Pancreas (tissue), 10 donors: ENCODE measurements around the gene UBTD2. TPM values are rescaled to one million over a fixed set of nuclear protein-coding genes. Genes with fewer than 3 reads are reported as not detected.
A peak's percentile ranks its signal among the peaks of the same experiment; 100 is the strongest.

Source experiments
- ATAC-seq, 4 donors: fragments of 200-7000 bp; cut with Tn5 transposase; one replicate each; pipeline versions ENCODE4 v1.8.0 to v1.9.1; 2020; ENCODE audit warnings: mild to moderate bottlenecking in 4 of 4, moderate library complexity in 4 of 4
- DNase-seq, 6 donors: peaks; one replicate each; pipeline ENCODE4 v3.0.0-alpha.2; 2020
- FAIRE-seq: peaks from 2 replicates; lab custom pipeline; 2012; peaks lifted over from hg19 to GRCh38; lab: Jason Lieb, UNC
- H3K27ac ChIP-seq, 4 donors: fragments of 200-600 bp; sonication (generic); 1 replicate in 3 of 4; 2 replicates in 1 of 4; pipeline versions ENCODE4 v1.5.0 to v1.8.0; 2020
- H3K27me3 ChIP-seq, 4 donors: fragments of 200-600 bp; one replicate each; pipeline ENCODE4 v1.8.0; 2021
- H3K36me3 ChIP-seq, 3 donors: fragments of 200-600 bp; sonication (generic) in 1 of 3; one replicate each; pipeline versions ENCODE4 v1.5.0 to v1.8.0; 2020 to 2021
- H3K4me1 ChIP-seq, 3 donors: fragments of 200-600 bp; one replicate each; pipeline ENCODE4 v1.8.0; 2021
- H3K4me3 ChIP-seq, 4 donors: fragments of 200-600 bp; sonication (generic) in 2 of 4; one replicate each; pipeline versions ENCODE4 v1.5.0 to v1.8.0; 2020 to 2021
- H3K9me3 ChIP-seq, 4 donors: fragments of 200-600 bp; one replicate each; pipeline ENCODE4 v1.8.0; 2021
- CTCF ChIP-seq, 4 donors: fragments of 200-600 bp; sonication (generic) in 3 of 4; IDR thresholded peaks; one replicate each; pipeline versions ENCODE4 v1.5.0 to v1.8.0; 2021; ENCODE audit warnings: antibody characterized with exemption in 4 of 4
- WGBS, 2 donors: extraction: QIAGEN DNeasy Blood & Tissue Kit; methylation state at CpG; one replicate each; pipeline ENCODE4 v1.1.7; 2013; 5-methylcytosine and 5-hydroxymethylcytosine counted together
- intact Hi-C, 3 donors: fragments of 100-400 bp; cut with DNase I; formaldehyde crosslinking; loops; one replicate each; pipeline versions ENCODE4 v1.11.1 to v1.14.2; 2022
- polyA plus RNA-seq, 2 donors: library from polyadenylated mRNA; stranded (reverse); fragments of 200-250 nt; gene quantifications; one replicate each; pipeline ENCODE4 v1.2.3, GENCODE V29; 2013
- total RNA-seq, 6 donors: library from RNA; stranded (reverse); fragmentation: NEBNext Ultra II Directional in 4 of 6; extraction: Animal tissue kit (Norgen Biotek cat#: 25700) in 4 of 6; gene quantifications; one replicate each; pipeline versions ENCODE4 v1.2.1 to v1.2.4, GENCODE V29; 2021 to 2023
- donor health status: healthy with polysubstance abuse.
- donor health status: DM: no; HTN: no; CAD: no; lungs with moderate emphysema.
- donor health status: DM: no; HTN: no; CAD: no.
- donor health status: control.
- donor health status: control.
- donor health status: Bipolar disorder and iron deficiency.
- donor health status: DM: yes; HTN: yes; CAD: no.
- donor health status: DM: no; HTN: no; CAD: no.
- donor health status: DM: no; HTN: no; CAD: no.
- donor health status: DM: yes; HTN: yes; CAD: no.

UBTD2 gene
- total and polyA plus RNA-seq, 8 donors, result 4.5 to 12.9 (median 6.9) TPM

DNA sequence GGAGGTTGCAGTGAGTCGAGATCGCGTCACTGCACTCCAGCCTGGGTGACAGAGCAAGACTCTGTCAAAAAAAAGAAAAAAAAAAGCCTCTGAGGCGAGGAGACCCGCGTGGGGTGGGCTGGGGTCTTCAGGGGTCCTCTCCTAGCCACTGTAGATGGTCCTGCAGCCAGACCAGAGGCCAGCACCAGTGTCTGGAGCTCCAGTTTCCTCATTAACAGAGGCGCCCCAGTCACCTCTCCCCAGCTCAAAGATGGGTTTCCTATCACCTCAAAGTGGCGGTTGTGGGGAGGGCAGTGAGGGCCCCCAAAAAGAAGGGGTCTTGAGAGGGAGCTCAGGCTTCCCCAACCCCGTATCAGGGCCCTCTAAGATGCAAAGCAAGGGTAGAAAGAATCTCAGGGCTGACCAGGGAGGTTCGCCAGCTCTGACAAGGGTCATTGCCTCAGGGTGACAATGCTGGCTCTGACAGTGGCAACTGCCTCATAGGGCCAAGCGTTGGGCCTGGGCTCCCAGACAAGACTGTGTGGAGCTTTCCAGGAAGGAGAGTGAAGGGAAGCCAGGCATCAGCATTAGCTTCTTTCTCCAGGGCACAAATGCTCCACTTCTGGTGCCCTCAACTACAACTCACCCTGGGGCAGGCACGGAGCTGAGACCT, 110.5 kb downstream of the UBTD2 start:
- FAIRE-seq (no peak), ATAC-seq (peak in 1 of 4 donors; percentile 4), DNase-seq (no peak)
- H3K4me1 ChIP-seq, result no peaks in the 10 kb centered on the region
- no peaks in the 10 kb centered on the region for H3K9me3 ChIP-seq
- intact Hi-C loops, result no loop called here
- no peaks in the 10 kb centered on the region for H3K27me3 ChIP-seq
- no peak overlapping the region for H3K27ac ChIP-seq
- 88 to 89% methylated on average over 12 of the region's 12 CpGs for WGBS, 2 donors
- TF ChIP-seq CTCF (IDR thresholded peaks at IDR 0.05), result no peak
- no peaks in the 10 kb centered on the region for H3K36me3 ChIP-seq
- H3K4me3 ChIP-seq, result no peak overlapping the region

GRCh38 chr5:172171118-172171517, 112.4 kb downstream of the UBTD2 start:
- TF ChIP-seq CTCF (IDR thresholded peaks at IDR 0.05), result no peak
- no peak overlapping the region for H3K27ac ChIP-seq
- intact Hi-C loops, result no loop called here
- DNase-seq (no peak), FAIRE-seq (no peak), ATAC-seq (no peak)
- no peaks in the 10 kb centered on the region for H3K36me3 ChIP-seq
- H3K4me1 ChIP-seq, result no peaks in the 10 kb centered on the region
- H3K27me3 ChIP-seq, result no peaks in the 10 kb centered on the region
- WGBS, 2 donors, result 95% methylated on average over 8 of the region's 8 CpGs
- no peak overlapping the region for H3K4me3 ChIP-seq
- H3K9me3 ChIP-seq, result no peaks in the 10 kb centered on the region

DNA sequence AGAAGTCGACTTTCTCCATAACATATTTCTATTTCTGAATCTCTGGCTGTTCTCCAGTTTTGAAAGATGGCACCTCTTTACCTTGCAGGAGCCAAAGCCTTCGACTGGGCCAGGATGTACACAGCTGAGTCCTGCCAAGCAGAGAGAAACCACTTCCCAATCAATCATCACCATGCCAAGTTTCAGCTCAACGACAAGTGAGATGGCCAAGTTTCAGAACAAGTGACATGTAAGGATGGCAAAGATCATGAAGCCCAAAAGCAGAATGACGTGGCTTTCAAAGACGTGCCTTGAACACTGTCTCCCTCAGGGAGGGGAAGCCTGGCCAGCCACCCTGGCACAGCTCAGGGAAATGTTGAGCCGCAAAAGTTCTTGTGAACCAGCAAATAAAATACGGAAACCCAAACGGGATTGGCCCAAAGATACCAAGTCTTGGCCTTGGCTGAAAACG, 113.3 kb downstream of the UBTD2 start:
- DNase-seq (no peak), FAIRE-seq (no peak), ATAC-seq (no peak)
- intact Hi-C loops, result no loop called here
- H3K4me3 ChIP-seq, result no peak overlapping the region
- H3K27ac ChIP-seq, result no peak overlapping the region
- H3K4me1 ChIP-seq, result no peaks in the 10 kb centered on the region
- no peak for TF ChIP-seq CTCF (IDR thresholded peaks at IDR 0.05)
- H3K36me3 ChIP-seq, result no peaks in the 10 kb centered on the region
- no peaks in the 10 kb centered on the region for H3K27me3 ChIP-seq
- H3K9me3 ChIP-seq, result no peaks in the 10 kb centered on the region
- 47 to 65% methylated on average over 9 of the region's 9 CpGs for WGBS, 2 donors

DNA sequence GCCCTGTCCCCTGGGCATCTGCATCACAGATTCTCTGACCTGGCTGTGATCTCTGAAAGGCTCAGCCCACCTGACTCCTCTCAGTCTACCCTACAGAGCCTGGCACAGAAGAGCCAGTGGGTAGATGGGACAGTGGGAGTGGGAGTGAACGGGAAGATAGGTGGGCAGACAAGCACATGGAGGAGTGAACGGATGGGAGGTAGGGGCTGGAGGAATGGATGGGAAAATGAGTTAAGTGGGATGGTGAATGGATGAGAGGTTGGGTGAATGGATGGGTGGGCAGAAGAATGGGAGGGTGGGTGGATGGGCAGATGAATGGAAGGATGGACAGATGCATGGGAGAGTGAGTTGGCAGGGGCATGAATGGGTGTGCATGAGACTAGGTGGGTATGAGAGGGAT, 114.3 kb downstream of the UBTD2 start:
- no peak for TF ChIP-seq CTCF (IDR thresholded peaks at IDR 0.05)
- ATAC-seq (no peak), DNase-seq (no peak), FAIRE-seq (no peak)
- WGBS, 2 donors, result 86 to 93% methylated on average over 2 of the region's 2 CpGs
- no peaks in the 10 kb centered on the region for H3K36me3 ChIP-seq
- intact Hi-C loops, result no loop called here
- no peaks in the 10 kb centered on the region for H3K9me3 ChIP-seq
- H3K4me3 ChIP-seq, result no peak overlapping the region
- peaks cover 0 to 6% (median 0%) of the 10 kb centered on the region in 3 donors for H3K4me1 ChIP-seq
- no peaks in the 10 kb centered on the region for H3K27me3 ChIP-seq
- no peak overlapping the region for H3K27ac ChIP-seq

DNA sequence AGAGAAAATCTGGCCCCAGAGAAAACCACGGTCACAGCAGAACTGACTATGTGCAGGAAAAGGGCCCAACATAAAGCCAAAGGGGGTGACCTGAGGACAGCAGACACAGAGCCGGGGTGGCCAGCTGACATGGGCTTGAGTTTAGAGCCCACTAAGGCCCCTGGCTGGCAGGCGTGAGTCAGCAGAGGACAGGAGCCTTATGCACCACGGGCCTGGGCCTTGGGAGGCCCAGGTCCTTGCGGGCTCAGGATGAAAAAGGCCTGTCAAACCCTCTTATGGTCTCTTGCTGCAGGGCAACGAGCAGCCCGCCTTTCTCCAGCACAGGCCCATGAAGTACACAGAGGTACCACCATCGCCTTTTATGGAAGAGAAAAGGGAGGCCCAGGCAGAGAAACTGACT, 115.3 kb downstream of the UBTD2 start:
- 89 to 94% methylated on average over 8 of the region's 8 CpGs for WGBS, 2 donors
- Histone ChIP-seq H3K9me3 (no peaks in the 10 kb centered on the region), H3K36me3 (no peaks in the 10 kb centered on the region), H3K4me3 (no peak overlapping the region), H3K4me1 (peaks cover 0 to 9% (median 0%) of the 10 kb centered on the region in 3 donors), H3K27me3 (no peaks in the 10 kb centered on the region), H3K27ac (no peak overlapping the region)
- FAIRE-seq, result no peak
- DNase-seq, result no peak
- no peak for TF ChIP-seq CTCF (IDR thresholded peaks at IDR 0.05)
- no peak for ATAC-seq
- intact Hi-C loops, result no loop called here
